ENCODE results near the gene NOL4L.

DNA sequence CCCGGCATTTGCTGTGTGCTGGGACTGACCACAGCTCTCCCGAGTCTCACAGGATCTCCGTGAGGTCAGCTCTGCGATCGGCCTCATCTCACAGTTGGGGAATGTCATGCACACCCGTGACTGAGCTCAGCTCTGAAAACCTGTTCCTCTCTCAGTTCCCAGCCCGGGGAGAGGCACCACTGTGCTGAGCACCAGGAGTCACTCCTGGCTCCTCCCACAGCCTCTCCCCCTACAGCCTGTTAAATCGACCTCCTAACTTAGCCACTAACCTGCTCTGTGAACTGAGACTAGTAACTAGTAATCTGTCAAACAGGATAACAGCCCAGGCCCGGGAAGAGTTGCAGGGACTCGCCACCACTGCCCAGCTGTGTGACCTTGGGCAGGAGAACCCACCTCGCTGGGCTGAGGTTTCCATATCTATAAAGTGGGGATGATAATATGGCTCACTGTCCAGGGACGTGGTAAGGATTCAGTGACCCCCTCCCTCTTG is 20.1 kb upstream of the NOL4L start:
- TF ChIP-seq, protein P1, sequence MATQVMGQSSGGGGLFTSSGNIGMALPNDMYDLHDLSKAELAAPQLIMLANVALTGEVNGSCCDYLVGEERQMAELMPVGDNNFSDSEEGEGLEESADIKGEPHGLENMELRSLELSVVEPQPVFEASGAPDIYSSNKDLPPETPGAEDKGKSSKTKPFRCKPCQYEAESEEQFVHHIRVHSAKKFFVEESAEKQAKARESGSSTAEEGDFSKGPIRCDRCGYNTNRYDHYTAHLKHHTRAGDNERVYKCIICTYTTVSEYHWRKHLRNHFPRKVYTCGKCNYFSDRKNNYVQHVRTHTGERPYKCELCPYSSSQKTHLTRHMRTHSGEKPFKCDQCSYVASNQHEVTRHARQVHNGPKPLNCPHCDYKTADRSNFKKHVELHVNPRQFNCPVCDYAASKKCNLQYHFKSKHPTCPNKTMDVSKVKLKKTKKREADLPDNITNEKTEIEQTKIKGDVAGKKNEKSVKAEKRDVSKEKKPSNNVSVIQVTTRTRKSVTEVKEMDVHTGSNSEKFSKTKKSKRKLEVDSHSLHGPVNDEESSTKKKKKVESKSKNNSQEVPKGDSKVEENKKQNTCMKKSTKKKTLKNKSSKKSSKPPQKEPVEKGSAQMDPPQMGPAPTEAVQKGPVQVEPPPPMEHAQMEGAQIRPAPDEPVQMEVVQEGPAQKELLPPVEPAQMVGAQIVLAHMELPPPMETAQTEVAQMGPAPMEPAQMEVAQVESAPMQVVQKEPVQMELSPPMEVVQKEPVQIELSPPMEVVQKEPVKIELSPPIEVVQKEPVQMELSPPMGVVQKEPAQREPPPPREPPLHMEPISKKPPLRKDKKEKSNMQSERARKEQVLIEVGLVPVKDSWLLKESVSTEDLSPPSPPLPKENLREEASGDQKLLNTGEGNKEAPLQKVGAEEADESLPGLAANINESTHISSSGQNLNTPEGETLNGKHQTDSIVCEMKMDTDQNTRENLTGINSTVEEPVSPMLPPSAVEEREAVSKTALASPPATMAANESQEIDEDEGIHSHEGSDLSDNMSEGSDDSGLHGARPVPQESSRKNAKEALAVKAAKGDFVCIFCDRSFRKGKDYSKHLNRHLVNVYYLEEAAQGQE (IDR thresholded peaks at IDR 0.05; ENCODE audit: insufficient replicate concordance, low read depth): no peak
- no peak for TF ChIP-seq SPI1 (IDR thresholded peaks at IDR 0.05; ENCODE audit: borderline replicate concordance, low read depth)
- TF ChIP-seq, protein P2, sequence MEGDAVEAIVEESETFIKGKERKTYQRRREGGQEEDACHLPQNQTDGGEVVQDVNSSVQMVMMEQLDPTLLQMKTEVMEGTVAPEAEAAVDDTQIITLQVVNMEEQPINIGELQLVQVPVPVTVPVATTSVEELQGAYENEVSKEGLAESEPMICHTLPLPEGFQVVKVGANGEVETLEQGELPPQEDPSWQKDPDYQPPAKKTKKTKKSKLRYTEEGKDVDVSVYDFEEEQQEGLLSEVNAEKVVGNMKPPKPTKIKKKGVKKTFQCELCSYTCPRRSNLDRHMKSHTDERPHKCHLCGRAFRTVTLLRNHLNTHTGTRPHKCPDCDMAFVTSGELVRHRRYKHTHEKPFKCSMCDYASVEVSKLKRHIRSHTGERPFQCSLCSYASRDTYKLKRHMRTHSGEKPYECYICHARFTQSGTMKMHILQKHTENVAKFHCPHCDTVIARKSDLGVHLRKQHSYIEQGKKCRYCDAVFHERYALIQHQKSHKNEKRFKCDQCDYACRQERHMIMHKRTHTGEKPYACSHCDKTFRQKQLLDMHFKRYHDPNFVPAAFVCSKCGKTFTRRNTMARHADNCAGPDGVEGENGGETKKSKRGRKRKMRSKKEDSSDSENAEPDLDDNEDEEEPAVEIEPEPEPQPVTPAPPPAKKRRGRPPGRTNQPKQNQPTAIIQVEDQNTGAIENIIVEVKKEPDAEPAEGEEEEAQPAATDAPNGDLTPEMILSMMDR (IDR thresholded peaks at IDR 0.05; ENCODE audit: insufficient read depth, low read length): no peak
- no peak for TF ChIP-seq POLR2AphosphoS5 (IDR thresholded peaks at IDR 0.05; ENCODE audit: low read depth)

All from HL-60 (cell line).